Measurements from ENCODE around the gene NXPE4. TPM values are rescaled to one million over a fixed set of nuclear protein-coding genes. Genes with fewer than 3 reads are reported as not detected.

The NXPE4 gene
- total RNA-seq, 1 experiment from 2014 or later, result 0.11 TPM

GRCh38 chr11:114553642-114554041, 41.9 kb downstream of the NXPE4 start:
- POLR2A ChIA-PET, result no interaction called here
- H3K4me3 Mint-ChIP-seq, result no peak overlapping the region
- TF ChIP-seq ZNF263 (CRISPR knock-in tag; IDR thresholded peaks at IDR 0.05; ENCODE audit: low read depth) (no peak), ELF4 (CRISPR knock-in tag; IDR thresholded peaks at IDR 0.05; ENCODE audit: low read depth) (no peak), SMAD4 (CRISPR knock-in tag; IDR thresholded peaks at IDR 0.05) (no peak), PRRX2 (CRISPR knock-in tag; IDR thresholded peaks at IDR 0.05) (no peak), ZNF423 (CRISPR knock-in tag; IDR thresholded peaks at IDR 0.05) (no peak), SP1 (CRISPR knock-in tag; conservative IDR thresholded peaks at IDR 0.05) (no peak), ATF3 (CRISPR knock-in tag; conservative IDR thresholded peaks at IDR 0.05) (no peak), E2F1 (CRISPR knock-in tag; IDR thresholded peaks at IDR 0.05) (no peak), OVOL2 (CRISPR knock-in tag; IDR thresholded peaks at IDR 0.05; ENCODE audit: borderline replicate concordance) (no peak), ZNF317 (CRISPR knock-in tag; IDR thresholded peaks at IDR 0.05; ENCODE audit: borderline replicate concordance, low read depth) (no peak), GABPB1 (CRISPR knock-in tag; IDR thresholded peaks at IDR 0.05) (no peak), SOX15 (CRISPR knock-in tag; IDR thresholded peaks at IDR 0.05) (no peak), PREB (CRISPR knock-in tag; IDR thresholded peaks at IDR 0.05; ENCODE audit: borderline replicate concordance) (no peak), ATF1 (CRISPR knock-in tag; IDR thresholded peaks at IDR 0.05) (no peak), ZBTB43 (CRISPR knock-in tag; IDR thresholded peaks at IDR 0.05) (no peak), RORB (CRISPR knock-in tag; IDR thresholded peaks at IDR 0.05) (no peak), JUN (CRISPR knock-in tag; IDR thresholded peaks at IDR 0.05) (no peak), HMGA2 (CRISPR knock-in tag; IDR thresholded peaks at IDR 0.05) (no peak), SMAD3 (CRISPR knock-in tag; IDR thresholded peaks at IDR 0.05; ENCODE audit: borderline replicate concordance) (no peak), AR (CRISPR knock-in tag; IDR thresholded peaks at IDR 0.05) (no peak)

GRCh38 chr11:114551060-114551459, 44.5 kb downstream of the NXPE4 start:
- Mint-ChIP-seq H3K27ac (no peak overlapping the region), H3K4me3 (no peak overlapping the region), H3K27me3 (ENCODE audit: low read depth) (no peaks in the 10 kb centered on the region), H3K4me1 (peaks cover 11% of the 10 kb centered on the region), H3K36me3 (no peaks in the 10 kb centered on the region), H3K9me3 (peaks cover 8% of the 10 kb centered on the region; the same call in 1 of the 2 replicates)
- ChIA-PET CTCF (interaction anchor here (0.7 kb wide), 1 partner anchor 187 kb away, joined by 3 read pairs; no protein-coding TSS in a partner anchor), POLR2A (no interaction called here)
- TF ChIP-seq ELF4 (CRISPR knock-in tag; IDR thresholded peaks at IDR 0.05; ENCODE audit: low read depth) (no peak), USF1 (CRISPR knock-in tag; IDR thresholded peaks at IDR 0.05) (no peak), ZNF671 (CRISPR knock-in tag; IDR thresholded peaks at IDR 0.05) (no peak)
- ATAC-seq, result no peak
- DNase-seq (ENCODE audit: low spot score), result no peak

More at GRCh38 chr11:114553642-114554041, 41.9 kb downstream of the NXPE4 start:
- H3K27me3 Mint-ChIP-seq (ENCODE audit: low read depth), result no peaks in the 10 kb centered on the region
- H3K4me1 Mint-ChIP-seq, result peaks cover 11% of the 10 kb centered on the region
- DNase-seq (ENCODE audit: low spot score) (no peak), ATAC-seq (no peak)
- no peaks in the 10 kb centered on the region for H3K36me3 Mint-ChIP-seq
- CTCF ChIA-PET, result no interaction called here
- no peak overlapping the region for H3K27ac Mint-ChIP-seq
- no peaks in the 10 kb centered on the region for H3K9me3 Mint-ChIP-seq
